ENCODE results near the gene PLXNA4.
"Not testable (repeated sequence)": the region's sequence is repeated elsewhere in the genome, so short reads cannot be mapped to it uniquely, and the experiment has no call there.

PLXNA4 gene

GRCh38 chr7:132183781-132184380 lies 392.4 kb downstream of the PLXNA4 start:
- Mint-ChIP-seq H3K9me3 (peaks cover 9% of the 10 kb centered on the region), H3K36me3 (ENCODE audit: low read depth) (no peaks in the 10 kb centered on the region), H3K4me1 (no peaks in the 10 kb centered on the region), H3K4me3 (no peak overlapping the region), H3K27ac (no peak overlapping the region), H3K27me3 (no peaks in the 10 kb centered on the region)
- ATAC-seq (no peak), DNase-seq (no peak)

- Mint-ChIP-seq H3K4me1 (no peaks in the 10 kb centered on the region), H3K27ac (no peak overlapping the region), H3K4me3 (no peak overlapping the region), H3K9me3 (peaks cover 9% of the 10 kb centered on the region), H3K27me3 (no peaks in the 10 kb centered on the region), H3K36me3 (ENCODE audit: low read depth) (no peaks in the 10 kb centered on the region)
- ATAC-seq (no peak), DNase-seq (no peak)
These were observed 393.3 kb downstream of the PLXNA4 start for GRCh38 chr7:132182992-132183391.

- H3K9me3 Mint-ChIP-seq = peaks cover 6% of the 10 kb centered on the region
These were observed 394.2 kb downstream of the PLXNA4 start for GRCh38 chr7:132181946-132182685.

GRCh38 chr7:132181371-132181770 lies 394.9 kb downstream of the PLXNA4 start:
- Mint-ChIP-seq H3K4me3 (no peak overlapping the region), H3K27me3 (no peaks in the 10 kb centered on the region), H3K36me3 (ENCODE audit: low read depth) (no peaks in the 10 kb centered on the region), H3K4me1 (no peaks in the 10 kb centered on the region), H3K9me3 (no peaks in the 10 kb centered on the region), H3K27ac (no peak overlapping the region)
- DNase-seq (no peak), ATAC-seq (no peak)

More at GRCh38 chr7:132181946-132182685, 394.2 kb downstream of the PLXNA4 start:
- H3K36me3 Mint-ChIP-seq (ENCODE audit: low read depth) = no peaks in the 10 kb centered on the region
- H3K4me1 Mint-ChIP-seq = no peaks in the 10 kb centered on the region
- ATAC-seq = no peak
- H3K4me3 Mint-ChIP-seq = no peak overlapping the region
- H3K27me3 Mint-ChIP-seq = no peaks in the 10 kb centered on the region
- no peak overlapping the region for H3K27ac Mint-ChIP-seq
- no peak for DNase-seq

GRCh38 chr7:132180481-132180880 lies 395.8 kb downstream of the PLXNA4 start:
- Mint-ChIP-seq H3K27me3 (no peaks in the 10 kb centered on the region), H3K4me1 (no peaks in the 10 kb centered on the region), H3K27ac (no peak overlapping the region), H3K9me3 (no peaks in the 10 kb centered on the region), H3K4me3 (no peak overlapping the region), H3K36me3 (ENCODE audit: low read depth) (no peaks in the 10 kb centered on the region)
- ATAC-seq (no peak), DNase-seq (no peak)

GRCh38 chr7:132179681-132180080 lies 396.6 kb downstream of the PLXNA4 start:
- Mint-ChIP-seq H3K36me3 (ENCODE audit: low read depth) (no peaks in the 10 kb centered on the region), H3K4me3 (no peak overlapping the region), H3K27me3 (no peaks in the 10 kb centered on the region), H3K9me3 (no peaks in the 10 kb centered on the region), H3K4me1 (no peaks in the 10 kb centered on the region), H3K27ac (no peak overlapping the region)
- no peak for DNase-seq
- no peak for ATAC-seq

GRCh38 chr7:132179080-132179430 lies 397.2 kb downstream of the PLXNA4 start:
- no peak for DNase-seq
- no peak for ATAC-seq
- Mint-ChIP-seq H3K9me3 (no peaks in the 10 kb centered on the region), H3K27ac (no peak overlapping the region), H3K36me3 (ENCODE audit: low read depth) (no peaks in the 10 kb centered on the region), H3K27me3 (no peaks in the 10 kb centered on the region), H3K4me1 (no peaks in the 10 kb centered on the region), H3K4me3 (no peak overlapping the region)

GRCh38 chr7:132178402-132179079 lies 397.7 kb downstream of the PLXNA4 start:
- not testable (repeated sequence) for ATAC-seq, DNase-seq

GRCh38 chr7:132177708-132178401 lies 398.4 kb downstream of the PLXNA4 start:
- Mint-ChIP-seq H3K9me3 (no peaks in the 10 kb centered on the region), H3K4me3 (no peak overlapping the region), H3K36me3 (ENCODE audit: low read depth) (no peaks in the 10 kb centered on the region), H3K4me1 (no peaks in the 10 kb centered on the region), H3K27ac (no peak overlapping the region), H3K27me3 (no peaks in the 10 kb centered on the region)
- ATAC-seq = no peak
- no peak for DNase-seq

More at GRCh38 chr7:132178402-132179079, 397.7 kb downstream of the PLXNA4 start:
- not testable (repeated sequence) for H3K27ac Mint-ChIP-seq; H3K27me3 Mint-ChIP-seq; H3K4me3 Mint-ChIP-seq; H3K9me3 Mint-ChIP-seq; H3K4me1 Mint-ChIP-seq; H3K36me3 Mint-ChIP-seq (ENCODE audit: low read depth)

GRCh38 chr7:132176719-132177118 lies 399.6 kb downstream of the PLXNA4 start:
- DNase-seq = no peak
- no peaks in the 10 kb centered on the region for H3K36me3 Mint-ChIP-seq (ENCODE audit: low read depth)
- H3K4me1 Mint-ChIP-seq = no peaks in the 10 kb centered on the region
- no peaks in the 10 kb centered on the region for H3K9me3 Mint-ChIP-seq
- H3K4me3 Mint-ChIP-seq = no peak overlapping the region
- ATAC-seq = no peak
- no peaks in the 10 kb centered on the region for H3K27me3 Mint-ChIP-seq
- no peak overlapping the region for H3K27ac Mint-ChIP-seq

- no peaks in the 10 kb centered on the region for H3K27me3 Mint-ChIP-seq
- H3K27ac Mint-ChIP-seq = no peak overlapping the region
These were observed 405.1 kb downstream of the PLXNA4 start for GRCh38 chr7:132171130-132171576.

GRCh38 chr7:132169730-132170129 lies 406.5 kb downstream of the PLXNA4 start:
- ATAC-seq = no peak
- Mint-ChIP-seq H3K9me3 (no peaks in the 10 kb centered on the region), H3K27ac (no peak overlapping the region), H3K36me3 (ENCODE audit: low read depth) (no peaks in the 10 kb centered on the region), H3K27me3 (no peaks in the 10 kb centered on the region), H3K4me1 (no peaks in the 10 kb centered on the region), H3K4me3 (no peak overlapping the region)
- DNase-seq = no peak

More at GRCh38 chr7:132171130-132171576, 405.1 kb downstream of the PLXNA4 start:
- Mint-ChIP-seq H3K36me3 (ENCODE audit: low read depth) (no peaks in the 10 kb centered on the region), H3K4me1 (no peaks in the 10 kb centered on the region), H3K4me3 (no peak overlapping the region), H3K9me3 (no peaks in the 10 kb centered on the region)
- ATAC-seq (no peak), DNase-seq (no peak)

GRCh38 chr7:132168239-132168638 lies 408.0 kb downstream of the PLXNA4 start:
- no peak for ATAC-seq
- H3K4me1 Mint-ChIP-seq = no peaks in the 10 kb centered on the region
- H3K9me3 Mint-ChIP-seq = no peaks in the 10 kb centered on the region

GRCh38 chr7:132165695-132166094 lies 410.6 kb downstream of the PLXNA4 start:
- DNase-seq; H3K27me3 Mint-ChIP-seq; H3K36me3 Mint-ChIP-seq (ENCODE audit: low read depth); H3K4me3 Mint-ChIP-seq; H3K9me3 Mint-ChIP-seq; H3K4me1 Mint-ChIP-seq; H3K27ac Mint-ChIP-seq; ATAC-seq: not testable (repeated sequence)

More at GRCh38 chr7:132168239-132168638, 408.0 kb downstream of the PLXNA4 start:
- Mint-ChIP-seq H3K27me3 (no peaks in the 10 kb centered on the region), H3K4me3 (no peak overlapping the region), H3K27ac (no peak overlapping the region), H3K36me3 (ENCODE audit: low read depth) (no peaks in the 10 kb centered on the region)
- DNase-seq = no peak
